8988T (cell line): ENCODE results near the gene WDR31.
"Not testable (repeated sequence)": the region's sequence is repeated elsewhere in the genome, so short reads cannot be mapped to it uniquely, and the experiment has no call there.

Experiments
- DNase-seq: peaks from one replicate; pipeline ENCODE4 v3.0.0; 2011

Gene WDR31

GRCh38 chr9:113328045-113328782 lies 11.9 kb downstream of the WDR31 start:
- no peak for DNase-seq

GRCh38 chr9:113326230-113326629 lies 13.8 kb downstream of the WDR31 start:
- no peak for DNase-seq

- DNase-seq = no peak
Observed at GRCh38 chr9:113322671-113323070, 17.4 kb downstream of the WDR31 start.

- DNase-seq = no peak
Observed at GRCh38 chr9:113320051-113320450, 20.0 kb downstream of the WDR31 start.

- DNase-seq = no peak
Observed at GRCh38 chr9:113319054-113319453, 21.0 kb downstream of the WDR31 start.

GRCh38 chr9:113317777-113318176 lies 22.3 kb downstream of the WDR31 start:
- DNase-seq = no peak

DNA sequence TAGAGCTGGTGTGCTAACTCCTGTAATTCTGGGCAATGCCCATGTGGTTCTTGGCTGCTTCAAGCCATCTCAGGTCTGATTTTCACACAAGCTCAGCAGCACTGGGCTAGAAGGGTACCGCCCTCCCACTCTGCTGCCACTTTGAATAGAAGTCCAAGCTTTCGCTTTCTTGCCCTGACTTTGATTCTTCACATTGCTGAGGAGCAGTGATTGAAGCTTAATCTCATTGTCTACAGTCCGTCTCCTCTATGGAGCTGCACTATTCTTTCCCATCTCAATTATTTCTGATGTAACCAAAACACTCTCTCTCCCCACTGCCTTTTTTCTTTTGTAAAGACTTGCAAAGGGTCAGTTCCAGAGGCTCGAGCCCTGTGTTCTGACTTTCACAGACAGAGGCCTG lies 24.0 kb downstream of the WDR31 start:
- no peak for DNase-seq

- no peak for DNase-seq
Observed at GRCh38 chr9:113315231-113315630, 24.8 kb downstream of the WDR31 start.

DNA sequence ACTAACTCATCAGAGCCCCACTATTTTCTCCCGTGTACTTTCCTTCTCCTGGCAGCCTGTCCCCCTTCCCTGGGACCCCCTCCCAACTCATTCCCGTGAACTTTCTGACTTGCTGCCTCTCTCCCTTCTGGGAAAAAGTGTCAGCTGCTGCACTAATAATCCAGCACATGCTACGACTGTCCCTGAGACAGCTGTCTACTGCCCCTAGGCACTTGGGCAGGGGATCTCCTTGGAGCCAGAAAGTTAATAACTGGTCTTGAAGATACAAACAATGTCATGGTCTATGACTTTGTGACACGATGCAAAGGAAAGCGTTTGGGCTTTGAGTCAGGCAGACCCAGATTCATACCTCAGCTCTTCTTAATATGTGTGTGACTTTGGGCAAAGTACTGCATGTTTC lies 26.8 kb downstream of the WDR31 start:
- no peak for DNase-seq

GRCh38 chr9:113311961-113312360 lies 28.1 kb downstream of the WDR31 start:
- DNase-seq = no peak

GRCh38 chr9:113310538-113310937 lies 29.5 kb downstream of the WDR31 start:
- DNase-seq = no peak

- DNase-seq = no peak
Observed at GRCh38 chr9:113309204-113309813, 30.8 kb downstream of the WDR31 start.

DNA sequence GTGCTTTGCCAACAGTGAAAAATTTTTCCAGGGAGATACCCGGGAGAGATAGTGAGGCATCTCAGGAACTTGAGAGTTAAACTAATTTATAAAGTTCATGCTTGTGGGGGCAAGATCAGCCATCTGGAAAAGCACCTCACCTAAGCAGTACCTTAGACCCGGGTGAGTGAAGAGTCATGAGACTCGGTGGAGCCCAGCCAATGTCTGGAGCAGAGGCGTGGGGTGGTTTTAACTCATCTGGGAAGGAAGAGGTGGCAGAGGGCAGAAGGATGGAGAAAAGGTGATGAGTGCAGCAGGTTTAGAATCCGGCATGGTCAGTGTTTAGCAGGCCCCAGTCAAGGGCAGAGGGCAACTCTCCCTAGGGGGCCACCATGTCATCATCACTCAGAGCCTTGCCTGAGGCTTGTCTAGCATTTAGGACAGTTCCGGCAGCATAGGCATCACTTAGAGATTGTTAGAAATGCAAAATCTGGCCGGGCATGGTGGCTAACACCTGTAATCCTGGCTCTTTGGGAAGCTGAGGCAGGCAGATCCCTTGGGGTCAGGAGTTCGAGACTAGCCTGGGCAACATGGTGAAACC lies 32.6 kb downstream of the WDR31 start:
- no peak for DNase-seq

DNA sequence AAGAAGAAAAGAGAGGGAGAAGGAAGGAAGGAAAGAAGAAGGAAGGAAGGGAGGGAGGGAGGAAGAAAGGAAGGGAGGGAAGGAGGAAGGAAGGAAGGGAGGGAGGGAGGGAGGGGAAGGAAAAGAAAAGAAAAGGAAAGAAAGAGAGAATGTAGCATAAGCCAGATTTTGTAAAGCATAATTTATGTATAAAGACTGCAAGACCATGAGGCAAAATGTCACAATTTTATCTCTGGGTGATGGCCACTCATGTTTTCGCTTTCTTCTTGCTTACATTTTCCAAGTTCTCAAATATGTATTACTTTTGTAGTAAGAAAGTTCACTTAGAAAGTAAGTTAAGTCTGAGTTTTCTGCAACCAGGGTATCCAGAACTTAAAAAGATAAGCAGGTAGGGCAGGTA lies 33.5 kb downstream of the WDR31 start:
- DNase-seq = no peak

GRCh38 chr9:113302792-113303418 lies 37.2 kb downstream of the WDR31 start, which contains the start of gene RNF183:
TSS of gene RNF183 (minus strand) at chr9:113303376. CDS start at chr9:113298184, 5,192 bp downstream.
- no peak for DNase-seq

GRCh38 chr9:113301548-113301947 lies 38.5 kb downstream of the WDR31 start:
- DNase-seq = no peak

- DNase-seq = no peak
Observed at GRCh38 chr9:113299800-113300292, 40.2 kb downstream of the WDR31 start.

DNA sequence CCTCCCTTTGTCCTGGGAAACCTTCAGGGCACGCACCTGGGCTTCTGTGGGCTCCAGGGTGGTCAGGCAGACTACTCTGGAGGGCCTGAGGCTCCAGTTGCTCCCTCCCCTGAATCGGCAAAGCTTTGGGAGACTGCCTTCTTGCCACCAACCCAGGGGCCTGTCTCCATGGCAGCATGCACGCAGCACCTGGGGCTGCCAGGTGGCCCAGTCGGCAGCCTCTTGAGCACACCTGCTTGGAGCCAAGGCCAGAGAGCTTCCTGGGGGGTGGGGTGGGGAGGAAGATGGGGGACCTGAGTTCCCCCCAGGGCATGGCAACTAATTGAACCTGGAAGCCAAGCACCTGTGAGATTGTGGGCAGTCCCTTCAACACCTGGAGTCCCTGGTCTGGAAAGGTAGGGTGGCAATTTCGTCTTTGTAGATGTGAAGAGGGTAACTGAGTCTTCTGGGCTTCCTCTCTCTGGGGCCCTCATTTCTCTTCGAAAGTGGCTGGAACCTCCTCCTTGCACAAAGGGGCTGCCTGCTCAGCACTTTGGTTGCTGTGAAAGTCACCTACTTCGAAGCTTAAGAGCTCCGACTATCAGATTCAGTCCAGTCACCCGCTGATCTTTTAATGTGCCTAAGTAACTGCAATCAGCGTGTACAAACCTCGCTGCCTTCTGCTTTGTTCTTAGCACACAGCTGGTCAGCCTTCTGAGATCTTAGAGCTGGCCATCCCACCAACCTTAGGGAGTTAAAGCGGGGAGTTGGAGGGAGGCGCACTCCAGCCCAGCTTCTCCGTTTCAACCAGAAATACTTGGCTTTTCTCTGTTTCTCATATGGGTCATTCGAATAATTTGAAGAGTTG lies 40.9 kb downstream of the WDR31 start:
- DNase-seq = no peak

DNA sequence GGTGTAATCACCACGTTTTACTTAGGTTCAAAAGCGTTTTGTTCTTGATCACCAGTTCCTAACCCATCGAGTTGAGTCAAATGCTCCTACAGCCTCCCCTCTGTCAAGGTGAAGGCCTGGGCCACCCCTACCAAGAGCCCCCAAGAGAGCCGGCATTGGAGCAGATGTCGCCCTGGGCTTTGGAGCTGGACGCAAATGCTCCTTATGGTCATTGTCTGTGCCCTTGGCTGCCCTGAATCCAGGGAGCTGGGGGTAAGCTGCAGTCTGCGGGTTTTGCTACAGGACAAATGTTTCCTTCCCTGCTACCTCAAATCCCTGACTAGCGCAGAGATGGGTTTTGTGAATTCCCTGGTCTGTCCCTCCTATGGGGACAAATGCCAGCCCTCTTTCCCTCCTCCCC lies 41.8 kb downstream of the WDR31 start:
- no peak for DNase-seq

DNA sequence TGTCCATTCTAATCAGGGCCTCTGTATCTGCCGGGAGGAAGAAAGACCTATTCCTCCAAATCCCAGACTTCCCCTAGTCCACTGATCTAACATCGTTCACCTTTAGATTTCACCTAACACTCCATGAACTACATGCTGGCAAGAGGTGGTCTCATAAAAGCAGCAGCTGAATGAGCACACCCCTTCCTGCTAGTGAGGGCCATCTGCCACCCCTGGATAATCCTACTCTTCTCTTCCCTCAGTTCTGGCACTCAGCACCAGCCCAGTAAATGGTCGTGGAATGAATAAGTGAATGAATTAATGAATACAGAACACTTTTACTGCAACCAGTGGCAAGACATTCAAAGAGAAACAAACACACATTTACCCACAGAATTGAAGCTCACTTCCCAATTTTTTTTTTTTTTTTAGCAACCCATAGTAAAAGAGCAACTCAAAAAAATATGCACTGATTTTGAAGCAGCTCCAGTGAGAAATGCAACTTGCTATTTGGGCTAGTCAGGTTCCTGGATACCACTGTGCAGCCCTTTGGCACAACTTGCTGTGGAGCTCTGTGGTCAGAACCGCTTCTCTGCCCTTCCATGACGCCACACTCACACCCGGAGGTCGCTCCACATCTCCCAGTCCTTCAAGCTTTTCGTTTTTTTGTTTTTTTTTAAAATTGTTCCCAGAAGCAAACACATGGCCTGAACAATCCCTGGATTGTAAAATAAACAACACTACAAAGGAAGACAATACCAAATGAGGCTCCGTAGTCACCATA lies 43.1 kb downstream of the WDR31 start:
- no peak for DNase-seq

DNA sequence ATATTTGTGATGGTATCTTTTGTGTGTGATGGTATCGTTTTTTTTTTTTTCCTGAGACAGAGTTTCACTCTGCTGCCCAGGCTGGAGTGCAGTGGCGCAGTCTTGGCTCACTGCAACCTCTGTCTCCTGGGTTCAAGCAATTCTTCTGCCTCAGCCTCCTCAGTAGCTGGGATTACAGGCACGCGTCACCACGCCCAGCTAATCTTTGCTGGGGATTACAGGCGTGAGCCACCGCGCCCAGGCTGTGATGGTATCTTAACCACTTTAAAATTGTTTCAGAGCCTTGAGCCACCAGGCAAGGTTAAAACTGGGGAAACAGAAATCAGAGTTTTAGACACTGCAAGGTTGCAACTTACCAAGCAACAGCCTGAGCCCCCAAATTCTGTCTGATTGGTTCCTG lies 43.8 kb downstream of the WDR31 start:
- not testable (repeated sequence) for DNase-seq
